HepG2 (cell line): Measurements from ENCODE around the gene STX8. TPM values are rescaled to one million over a fixed set of nuclear protein-coding genes. Genes with fewer than 3 reads are reported as not detected.

Source experiments
- ATAC-seq: fragments of 200-7000 bp; cut with Tn5 transposase; 3 replicates; pipeline ENCODE4 v1.9.1; 2020; ENCODE audit warnings: mild to moderate bottlenecking, moderate library complexity
- BruUV-seq: library from RNA; stranded (reverse); fragments of 400-500 nt; replicated peaks from 2 replicates; lab custom pipeline; 2021; lab: Mats Ljungman, UMichigan
- CTCF ChIA-PET: fragments of 300-600 bp; formaldehyde crosslinking; extraction: SDS; loops from one replicate; lab custom pipeline; 2021; ENCODE audit warnings: low total read pairs, inconsistent platforms, low intra/inter-chr PET ratio; lab: Yijun Ruan, JAX
- POLR2A ChIA-PET: fragments of 350-600 bp; sonication (Branson Sonifier 250); formaldehyde crosslinking; loops from one replicate; lab custom pipeline; 2020; ENCODE audit warnings: antibody characterized with exemption, inconsistent platforms; lab: Yijun Ruan, JAX
- DNase-seq: peaks from one replicate; pipeline ENCODE4 v3.0.0-alpha.2; 2015; ENCODE audit warnings: low spot score
- FAIRE-seq: peaks from 3 replicates; lab custom pipeline; 2011; peaks lifted over from hg19 to GRCh38; lab: Jason Lieb, UNC
- H2AFZ ChIP-seq: one replicate; pipeline ENCODE4 v1.6.1; 2011; ENCODE audit warnings: low read length, inconsistent platforms
- H3K27ac ChIP-seq: fragments of 300-600 bp; 3 replicates; pipeline ENCODE4 v1.8.0; 2011; ENCODE audit warnings: mixed run types, mild to moderate bottlenecking, mixed read lengths, low read length, inconsistent platforms; ENCODE audit not compliant: insufficient read depth; ENCODE audit errors: extremely low read length
- H3K27me3 ChIP-seq, 2 experiments: fragments of 200-600 bp in 1 of 2; 2 replicates in 1 of 2; 3 replicates in 1 of 2; pipeline versions ENCODE4 v1.6.0 to v1.8.0; 2011; ENCODE audit warnings: low read length in 2 of 2, mild to moderate bottlenecking in 2 of 2, moderate library complexity in 2 of 2, inconsistent platforms in 1 of 2; ENCODE audit not compliant: insufficient read depth in 2 of 2, control insufficient read depth in 1 of 2
- H3K36me3 ChIP-seq, 2 experiments: fragments of 200-600 bp in 1 of 2; replicated peaks in 1 of 2; 2 replicates in 1 of 2; 3 replicates in 1 of 2; pipeline versions ENCODE4 v1.5.1 to v1.8.0; 2011; ENCODE audit warnings: low read length in 2 of 2, inconsistent platforms in 1 of 2; ENCODE audit not compliant: insufficient read depth in 2 of 2, control insufficient read depth in 1 of 2
- H3K4me1 ChIP-seq: 2 replicates; pipeline ENCODE4 v1.5.1; 2012; ENCODE audit warnings: low read length, inconsistent platforms; ENCODE audit not compliant: insufficient read depth
- H3K4me2 ChIP-seq: 2 replicates; pipeline ENCODE4 v1.6.0; 2011; ENCODE audit warnings: low read depth, low read length, inconsistent platforms
- H3K4me3 ChIP-seq, 3 experiments: fragments of 200-600 bp in 1 of 3; sonication (generic), shearing (Covaris generic) in 1 of 3; replicated peaks in 1 of 3; 2 replicates each; pipeline ENCODE4 v1.5.1; 2011 to 2016; ENCODE audit warnings: low read length in 3 of 3, inconsistent platforms in 2 of 3, low read depth in 2 of 3, mild to moderate bottlenecking in 2 of 3, control low read depth in 1 of 3, mixed read lengths in 1 of 3; ENCODE audit not compliant: insufficient read depth in 1 of 3
- H3K79me2 ChIP-seq: one replicate; pipeline ENCODE4 v1.6.1; 2011; ENCODE audit warnings: low read length, inconsistent platforms; ENCODE audit not compliant: insufficient read depth
- H3K9ac ChIP-seq: 2 replicates; pipeline ENCODE4 v1.6.0; 2011; ENCODE audit warnings: mild to moderate bottlenecking, low read depth, low read length, inconsistent platforms; ENCODE audit not compliant: insufficient read depth
- H3K9me3 ChIP-seq: 2 replicates; pipeline ENCODE4 v1.5.1; 2012; ENCODE audit warnings: mild to moderate bottlenecking, low read length
- H4K20me1 ChIP-seq: 2 replicates; pipeline ENCODE4 v1.6.0; 2011; ENCODE audit warnings: inconsistent platforms, mild to moderate bottlenecking, low read length, moderate library complexity; ENCODE audit not compliant: insufficient read depth
- ZNF687 ChIP-seq: sonication (generic); formaldehyde crosslinking; IDR thresholded peaks from 2 replicates; pipeline ENCODE4 v1.5.1; 2020; ENCODE audit warnings: mild to moderate bottlenecking, missing genetic modification reagents, moderate library complexity
- WGBS: methylation state at CpG from one replicate; pipeline ENCODE4 v1.1.6; 2017; ENCODE audit warnings: low lambda C conversion rate; 5-methylcytosine and 5-hydroxymethylcytosine counted together
- in situ Hi-C: cut with HindIII; loops from 2 replicates; pipeline ENCODE4 v1.10.0; 2017; ENCODE audit warnings: low pct_unique_long_range_greater_than_20kb; ENCODE audit not compliant: extremely low pct_ligation_motif_present
- intact Hi-C: fragments of 100-400 bp; cut with micrococcal nuclease; formaldehyde crosslinking; loops from one replicate; pipeline ENCODE4 v1.10.0; 2022; ENCODE audit not compliant: unreplicated experiment
- polyA plus RNA-seq, 8 experiments: library from polyadenylated mRNA; depleted of rRNA in 3 of 8; stranded (reverse) in 7 of 8; unstranded in 1 of 8; fragments of >200 nt; fragmentation: Illumina TruSeq in 4 of 8; extraction: Trizol in 4 of 8; gene quantifications; 2 replicates each; pipeline versions ENCODE4 v1.2.1 to v1.2.3, GENCODE V29; 2011 to 2016; ENCODE audit warnings: low read depth in 4 of 8, missing spikeins in 1 of 8, mixed read lengths in 1 of 8; ENCODE audit not compliant: insufficient read depth in 1 of 8
- total RNA-seq, 5 experiments: library from RNA; depleted of rRNA; stranded (reverse); fragments of >200 nt; fragmentation: Illumina TruSeq; extraction: Trizol; gene quantifications; 2 replicates each; pipeline ENCODE4 v1.2.3, GENCODE V29; 2016; ENCODE audit warnings: low read depth in 1 of 5

STX8 gene
- total and polyA plus RNA-seq, 2 of the 13 experiments (the other 11 are each of a cell fraction or from before 2014, with no cell fraction given), result 36.4 to 53.6 TPM

- BruUV-seq, result no TSS peak
- CTCF ChIA-PET, result no interaction called here
- in situ Hi-C loops, result no loop called here
These were observed 365.7 kb downstream of the STX8 start for GRCh38 chr17:9209781-9210370.

More at GRCh38 chr17:9209781-9210370, 365.7 kb downstream of the STX8 start:
- intact Hi-C loops, result no loop called here
- WGBS, result 36% methylated on average over 4 of the region's 7 CpGs
- no peak for ATAC-seq
- FAIRE-seq, result no peak
- Histone ChIP-seq H3K9ac (no peak overlapping the region), H2AFZ (no peak overlapping the region), H3K4me3 (no peak overlapping the region), H3K4me1 (0 out of 2 replicates have a peak, but pooled peaks cover 9% of the 10 kb centered on the region), H3K9me3 (0 out of 2 replicates have a peak, but pooled peaks cover under 1% of the 10 kb centered on the region), H3K79me2 (no peaks in the 10 kb centered on the region), H3K27ac (no peak overlapping the region), H3K27me3 (peaks cover 7 to 43% of the 10 kb centered on the region in 2 experiments; a peak in 2 of 5 replicates), H3K36me3 (no peaks in the 10 kb centered on the region), H4K20me1 (no peaks in the 10 kb centered on the region), H3K4me2 (no peak overlapping the region)
- DNase-seq, result no peak
- no peak for TF ChIP-seq ZNF687
- POLR2A ChIA-PET, result no interaction called here
